ENCODE measurements around the gene SH3D19.

The SH3D19 gene

DNA sequence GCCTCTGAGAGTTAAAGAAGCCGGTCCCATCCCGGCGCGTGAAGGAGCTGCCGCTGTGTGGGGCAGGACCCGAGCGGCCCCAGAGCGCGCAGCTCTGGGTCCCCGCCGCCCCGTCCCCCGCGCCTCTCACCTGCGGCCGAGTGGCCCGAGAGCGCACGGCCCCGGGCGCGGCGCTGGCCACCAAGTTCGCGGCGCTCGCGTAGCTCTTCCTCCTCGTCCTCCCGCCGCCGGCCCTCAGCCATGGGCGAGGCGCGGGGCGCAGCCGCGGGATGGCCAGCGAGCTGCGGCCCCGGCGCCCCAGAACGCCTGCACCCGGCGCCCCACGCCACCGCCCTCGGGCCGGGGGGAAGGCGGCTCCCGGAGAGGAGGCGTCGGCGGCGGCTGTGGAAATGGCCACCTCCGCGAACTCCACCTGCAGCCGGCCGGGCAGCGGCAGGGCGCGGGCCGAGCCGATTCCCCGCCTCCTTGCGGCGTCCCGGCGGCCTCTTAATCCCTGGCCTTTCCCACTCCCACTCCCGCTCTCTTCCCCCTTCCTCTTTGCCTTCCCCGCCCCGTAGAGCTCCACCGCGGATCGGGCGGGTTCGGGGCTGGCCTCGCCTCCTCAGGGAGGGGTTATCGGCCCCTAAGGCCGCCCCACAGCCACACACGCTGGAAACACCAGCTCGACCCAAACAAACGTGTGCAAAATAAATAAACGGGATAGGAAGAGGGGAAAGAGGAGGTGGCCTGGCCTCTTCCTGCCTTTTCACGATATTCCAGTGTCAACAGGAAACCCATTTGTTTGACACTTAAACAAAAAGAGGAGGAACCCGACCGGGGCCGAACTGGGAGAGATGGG lies at the start of gene SH3D19:
TSS of gene SH3D19 (minus strand) at position 495 of the 838 bp plus-strand sequence. CDS start at position 242, 253 bp downstream.
- in situ Hi-C loops (cut with HindIII; ENCODE audit: low sequenced_read_pairs): no loop called here

- in situ Hi-C loops (cut with HindIII; ENCODE audit: low sequenced_read_pairs): no loop called here
These were observed 37.2 kb upstream of the SH3D19 start for GRCh38 chr4:151362404-151363164.

- in situ Hi-C loops (cut with HindIII; ENCODE audit: low sequenced_read_pairs): no loop called here
These were observed 36.6 kb upstream of the SH3D19 start for GRCh38 chr4:151361966-151362365.

DNA sequence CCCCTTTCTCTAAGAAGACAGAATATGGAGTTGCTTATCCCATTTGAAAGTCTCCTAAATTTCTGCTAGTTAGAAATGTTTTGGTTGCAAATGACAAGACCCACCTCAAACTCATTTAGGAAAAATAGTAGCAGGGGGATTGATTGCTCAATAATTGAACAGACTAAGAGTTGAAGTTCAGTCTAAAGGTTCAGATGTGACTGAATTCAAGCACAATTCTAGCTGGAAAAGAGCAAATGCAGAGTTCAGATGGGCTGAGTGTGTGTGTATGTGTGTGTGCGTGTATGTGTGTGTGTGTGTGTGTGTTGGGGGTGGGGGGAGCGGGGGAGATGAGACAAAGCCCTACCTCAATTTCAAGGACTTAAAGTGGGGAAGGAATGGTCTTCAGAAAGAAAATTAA lies 35.7 kb upstream of the SH3D19 start:
- in situ Hi-C loops (cut with HindIII; ENCODE audit: low sequenced_read_pairs): no loop called here

DNA sequence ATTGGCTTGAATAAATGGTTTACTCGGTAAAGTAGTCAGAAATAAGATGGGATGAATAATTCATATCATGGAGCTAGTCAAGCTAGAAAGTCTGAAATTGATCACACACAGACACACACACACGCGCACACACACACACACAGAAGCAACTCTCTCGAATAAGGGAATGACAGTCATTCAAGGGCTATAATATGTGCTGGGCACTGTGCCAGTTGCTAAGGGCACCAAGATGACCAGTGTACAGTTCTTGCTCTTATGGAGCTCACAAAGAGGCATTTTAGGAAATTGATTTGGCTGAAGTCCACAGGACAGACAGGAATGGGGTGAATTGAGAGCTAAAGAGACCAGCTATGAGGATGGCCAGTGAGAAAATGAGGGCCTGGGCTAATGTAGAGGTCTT lies 34.2 kb upstream of the SH3D19 start:
- in situ Hi-C loops (cut with HindIII; ENCODE audit: low sequenced_read_pairs): no loop called here

- in situ Hi-C loops (cut with HindIII; ENCODE audit: low sequenced_read_pairs): no loop called here
These were observed 32.9 kb upstream of the SH3D19 start for GRCh38 chr4:151358266-151358665.

DNA sequence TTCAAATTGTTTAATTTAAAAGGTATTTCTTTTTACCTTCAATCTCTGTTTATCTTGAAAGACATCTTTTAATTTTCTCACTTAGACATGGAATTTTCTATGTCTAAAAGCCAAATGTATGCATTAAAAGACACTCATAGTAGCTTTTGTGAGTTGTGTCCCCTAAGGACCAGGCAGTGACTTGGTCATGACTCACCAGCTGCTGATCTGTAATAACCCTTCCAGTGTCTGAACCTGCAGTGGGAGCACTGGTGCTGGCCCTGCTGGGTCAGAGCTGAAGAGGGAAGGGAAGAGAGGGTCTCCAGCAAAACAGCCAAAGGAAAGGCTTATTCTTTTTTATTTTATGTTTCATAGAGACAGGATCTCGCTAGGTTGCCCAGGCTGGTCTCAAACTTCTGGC lies 31.1 kb upstream of the SH3D19 start:
- in situ Hi-C loops (cut with HindIII; ENCODE audit: low sequenced_read_pairs): no loop called here

DNA sequence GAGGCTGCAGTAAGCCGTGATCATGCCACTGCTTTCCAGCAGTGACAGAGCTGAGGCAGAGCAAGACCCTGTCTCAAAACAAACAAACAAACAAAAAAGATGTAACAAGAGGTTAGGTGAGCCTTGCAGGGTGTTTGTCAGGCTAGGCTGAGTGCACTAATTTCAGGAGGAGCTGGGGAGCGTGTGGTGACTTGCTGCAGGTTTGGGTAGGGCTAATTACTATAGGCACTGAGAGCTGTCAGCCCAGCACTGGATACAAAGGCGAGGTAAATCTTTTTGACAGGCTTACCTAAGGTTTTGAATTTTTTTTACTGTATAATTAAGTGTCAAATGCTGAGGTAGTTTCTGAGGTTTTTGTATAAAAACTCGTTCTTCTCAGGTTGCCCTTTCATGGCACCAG lies 29.8 kb upstream of the SH3D19 start:
- in situ Hi-C loops (cut with HindIII; ENCODE audit: low sequenced_read_pairs): no loop called here

DNA sequence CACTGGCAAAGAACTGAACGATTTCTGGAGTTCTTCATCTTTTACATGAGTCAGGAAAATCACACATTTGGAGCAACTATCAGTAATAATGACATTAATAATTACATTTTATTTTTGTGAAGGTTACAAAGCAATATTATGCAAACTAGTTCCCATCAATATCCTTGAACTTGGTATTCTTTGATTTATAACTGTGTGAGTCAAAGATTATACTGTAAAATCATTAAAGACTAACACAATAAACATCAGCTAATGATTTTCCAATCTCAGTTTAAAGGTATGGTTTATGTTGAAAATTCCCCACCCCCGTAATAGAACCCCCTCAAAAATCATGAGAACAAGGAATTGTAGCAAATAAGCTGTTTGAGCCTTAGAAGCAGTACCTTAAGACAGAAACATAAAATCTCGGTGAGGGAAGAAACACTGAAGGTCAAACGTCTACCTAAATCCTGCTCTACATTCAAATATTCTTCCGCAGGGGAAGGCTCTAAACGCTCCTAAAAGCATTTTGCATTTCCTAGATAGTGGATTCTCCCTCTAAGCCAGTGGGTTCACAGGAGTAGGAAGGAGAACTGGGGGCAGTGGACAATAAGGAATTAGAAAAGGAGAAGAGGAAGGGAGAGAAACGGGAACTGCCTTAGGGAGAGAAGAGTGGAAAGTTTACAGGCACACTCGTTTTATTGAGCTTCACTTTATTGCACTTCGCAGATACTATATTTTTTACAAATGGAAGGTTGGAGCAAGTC lies 22.3 kb upstream of the SH3D19 start:
- in situ Hi-C loops (cut with HindIII; ENCODE audit: low sequenced_read_pairs): no loop called here

DNA sequence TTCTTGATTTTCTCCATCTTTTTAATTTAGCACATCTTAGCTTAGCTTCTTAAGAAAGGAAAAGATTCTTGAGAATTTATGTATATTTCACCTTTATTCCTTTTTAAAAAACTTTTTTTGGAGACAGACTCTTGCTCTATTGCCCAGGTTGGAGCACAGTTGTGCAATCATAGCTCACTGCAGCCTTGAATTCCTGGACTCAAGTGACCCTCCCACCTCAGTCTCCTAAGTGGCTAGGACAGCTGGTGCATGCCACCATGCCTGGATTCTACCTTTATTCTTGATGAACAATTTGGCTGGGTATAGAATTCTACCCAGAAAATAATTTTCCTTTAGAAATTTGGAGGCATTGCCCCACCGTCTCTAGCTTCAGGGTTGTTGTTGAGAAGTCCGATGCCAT lies 19.5 kb upstream of the SH3D19 start:
- in situ Hi-C loops (cut with HindIII; ENCODE audit: low sequenced_read_pairs): no loop called here

- in situ Hi-C loops (cut with HindIII; ENCODE audit: low sequenced_read_pairs): no loop called here
These were observed 15.5 kb upstream of the SH3D19 start for GRCh38 chr4:151340751-151341385.

DNA sequence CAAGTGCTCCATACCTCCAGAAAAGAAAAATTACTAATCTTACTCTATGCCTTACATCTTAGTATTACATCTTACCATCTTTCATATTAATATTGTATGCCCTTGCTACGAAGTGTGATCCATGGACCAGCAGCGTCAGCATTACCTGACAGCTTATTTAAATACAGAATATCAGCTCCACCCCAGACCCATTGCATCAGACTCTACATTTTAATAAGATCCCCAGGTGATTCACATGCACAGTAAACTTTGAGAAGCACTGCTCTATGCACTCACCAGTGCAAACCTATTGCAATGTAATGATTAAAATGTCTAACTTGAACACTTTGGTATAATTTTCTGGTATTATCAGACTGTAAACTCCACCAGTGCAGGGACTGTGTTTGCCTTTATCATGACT lies 14.1 kb upstream of the SH3D19 start:
- in situ Hi-C loops (cut with HindIII; ENCODE audit: low sequenced_read_pairs): no loop called here

- in situ Hi-C loops (cut with HindIII; ENCODE audit: low sequenced_read_pairs): no loop called here
These were observed 6.1 kb upstream of the SH3D19 start for GRCh38 chr4:151331276-151332042.

GRCh38 chr4:151329217-151330007 lies 4.0 kb upstream of the SH3D19 start:
- in situ Hi-C loops (cut with HindIII; ENCODE audit: low sequenced_read_pairs): no loop called here

DNA sequence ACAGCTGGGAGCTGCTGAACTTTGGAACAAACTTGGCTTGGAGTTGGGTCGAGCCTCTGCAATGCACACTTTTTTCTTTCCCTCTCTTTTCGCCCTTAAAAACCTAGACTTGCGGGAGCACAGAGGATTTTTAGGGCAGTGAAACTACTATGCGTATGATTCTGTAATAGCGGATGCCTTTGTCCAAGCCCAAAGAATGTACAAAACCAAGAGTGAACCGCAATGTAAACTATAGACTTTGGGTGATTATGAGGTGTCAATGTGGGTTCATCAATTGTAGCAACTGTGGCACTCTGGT lies 493 bp upstream of the SH3D19 start:
- in situ Hi-C loops (cut with HindIII; ENCODE audit: low sequenced_read_pairs): no loop called here

- in situ Hi-C loops (cut with HindIII; ENCODE audit: low sequenced_read_pairs): no loop called here
These were observed 674 bp downstream of the SH3D19 start for GRCh38 chr4:151324752-151325110.

- in situ Hi-C loops (cut with HindIII; ENCODE audit: low sequenced_read_pairs): no loop called here
These were observed 1.2 kb downstream of the SH3D19 start for GRCh38 chr4:151324124-151324751.

DNA sequence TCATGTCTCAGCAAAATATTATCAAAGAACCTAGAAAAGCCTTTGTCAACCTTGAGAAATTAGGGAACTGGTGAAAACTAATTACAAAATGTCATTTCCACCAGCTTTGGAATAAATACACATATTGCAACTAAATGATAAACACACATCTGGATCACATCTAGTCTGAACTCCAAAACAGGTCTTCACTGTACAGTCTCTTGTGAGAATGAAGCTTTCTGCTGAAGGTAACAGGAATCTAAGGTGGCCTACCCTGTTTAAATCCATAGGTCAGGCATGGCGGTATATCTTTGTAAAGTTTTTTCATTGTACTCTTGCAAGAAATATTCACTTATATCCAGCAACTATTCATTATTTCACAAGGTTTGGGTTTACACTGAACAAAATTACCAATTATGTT lies 1.7 kb downstream of the SH3D19 start:
- in situ Hi-C loops (cut with HindIII; ENCODE audit: low sequenced_read_pairs): no loop called here

DNA sequence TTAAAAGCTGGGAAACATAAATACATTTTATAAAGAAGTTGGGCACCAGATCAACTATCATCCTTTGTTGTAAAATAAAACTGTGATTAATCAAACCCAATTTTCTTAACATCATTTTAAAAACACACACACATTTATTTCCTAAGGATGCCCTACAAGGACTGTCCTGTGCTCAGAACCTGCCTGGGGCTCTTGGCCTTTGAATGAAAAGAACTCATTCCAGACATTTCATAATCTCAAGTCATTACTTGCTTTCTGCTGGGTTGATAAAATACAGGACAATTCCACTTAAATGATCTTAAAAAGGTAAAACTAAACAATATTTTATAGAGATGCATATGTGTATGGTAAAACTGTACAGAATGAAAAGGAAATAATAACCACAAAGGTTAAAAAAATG lies 2.8 kb downstream of the SH3D19 start:
- in situ Hi-C loops (cut with HindIII; ENCODE audit: low sequenced_read_pairs): no loop called here
